Coronary artery (tissue), 2 donors: ENCODE results near the gene BEND5.

Experiments used
- DNase-seq: peaks from one replicate; pipeline ENCODE4 v3.0.0-alpha.2; 2017; ENCODE audit warnings: low spot score
- H3K27ac ChIP-seq, 2 donors: fragments of 200-600 bp; sonication (generic); one replicate each; pipeline ENCODE4 v1.5.1; 2016 to 2019
- H3K4me3 ChIP-seq: fragments of 200-600 bp; sonication (generic); 2 replicates; pipeline ENCODE4 v1.5.1; 2016; ENCODE audit warnings: mild to moderate bottlenecking, moderate library complexity
- CTCF ChIP-seq: fragments of 200-600 bp; sonication (generic); IDR thresholded peaks from one replicate; pipeline ENCODE4 v1.5.1; 2019; ENCODE audit warnings: antibody characterized with exemption

The BEND5 gene

GRCh38 chr1:48741380-48741779 is 35.3 kb downstream of the BEND5 start:
- Histone ChIP-seq H3K27ac (no peak overlapping the region), H3K4me3 (no peak overlapping the region)
- no peak for DNase-seq
- TF ChIP-seq CTCF = no peak

GRCh38 chr1:48740621-48741020 is 36.1 kb downstream of the BEND5 start:
- TF ChIP-seq CTCF = no peak
- no peak overlapping the region for H3K27ac ChIP-seq
- DNase-seq = no peak
- H3K4me3 ChIP-seq = no peak overlapping the region

GRCh38 chr1:48739091-48739490 is 37.6 kb downstream of the BEND5 start:
- DNase-seq = no peak
- no peak overlapping the region for H3K27ac ChIP-seq
- TF ChIP-seq CTCF = no peak
- no peak overlapping the region for H3K4me3 ChIP-seq

- no peak for TF ChIP-seq CTCF
- Histone ChIP-seq H3K4me3 (no peak overlapping the region), H3K27ac (no peak overlapping the region)
- DNase-seq = no peak
These were observed 38.3 kb downstream of the BEND5 start for GRCh38 chr1:48738356-48738755.

- Histone ChIP-seq H3K4me3 (no peak overlapping the region), H3K27ac (no peak overlapping the region)
- no peak for TF ChIP-seq CTCF
- no peak for DNase-seq
These were observed 40.9 kb downstream of the BEND5 start for GRCh38 chr1:48735796-48736195.

GRCh38 chr1:48730164-48730910 is 46.4 kb downstream of the BEND5 start:
- no peak for DNase-seq
- Histone ChIP-seq H3K27ac (no peak overlapping the region), H3K4me3 (no peak overlapping the region)
- no peak for TF ChIP-seq CTCF

- no peak overlapping the region for H3K4me3 ChIP-seq
- DNase-seq = no peak
- H3K27ac ChIP-seq = no peak overlapping the region
- no peak for TF ChIP-seq CTCF
These were observed 48.1 kb downstream of the BEND5 start for GRCh38 chr1:48728584-48728983.
